ENCODE measurements around the gene PCDH9. TPM values are rescaled to one million over a fixed set of nuclear protein-coding genes. Genes with fewer than 3 reads are reported as not detected.

The PCDH9 gene
- polyA plus RNA-seq, 3 donors = 0.03 TPM; not detected in 1

- Mint-ChIP-seq H3K27me3 (ENCODE audit: low read depth in 3 of 3) (no peaks in the 10 kb centered on the region), H3K4me1 (peaks cover 19% of the 10 kb centered on the region), H3K9me3 (peaks cover 4 to 18% (median 13%) of the 10 kb centered on the region in 7 donors), H3K4me3 (no peak overlapping the region), H3K36me3 (no peaks in the 10 kb centered on the region), H3K27ac (no peak overlapping the region)
- Histone ChIP-seq H3K27ac (ENCODE audit: low read depth in 1 of 2, low read length in 2 of 2) (no peak overlapping the region), H3K36me3 (replicated peaks in 1 of 2; ENCODE audit: control insufficient read depth in 1 of 2, insufficient read depth in 2 of 2, low read length in 2 of 2) (no peaks in the 10 kb centered on the region), H3K4me1 (ENCODE audit: control insufficient read depth in 1 of 2, insufficient read depth in 2 of 2, low read length in 2 of 2) (peaks cover 9 to 15% of the 10 kb centered on the region in 2 donors), H2AFZ (ENCODE audit: insufficient read depth, low read depth, low read length, poor library complexity, severe bottlenecking) (peak overlapping the region; percentile 29), H3K79me2 (ENCODE audit: insufficient read depth, low read length) (no peaks in the 10 kb centered on the region), H3K9me3 (replicated peaks in 1 of 2; ENCODE audit: control insufficient read depth in 1 of 2, insufficient read depth in 1 of 2, low read length in 2 of 2) (peaks cover 0 to 12% of the 10 kb centered on the region in 2 donors), H4K20me1 (ENCODE audit: insufficient read depth, low read length) (no peaks in the 10 kb centered on the region), H3K9ac (ENCODE audit: insufficient read depth, low read length, poor library complexity, severe bottlenecking) (no peak overlapping the region), H3K4me2 (replicated peaks; ENCODE audit: extremely low read depth, low read length, poor library complexity, severe bottlenecking) (no peak overlapping the region), H3K27me3 (ENCODE audit: control insufficient read depth in 2 of 2, insufficient read depth in 2 of 2, low read length in 2 of 2) (no peaks in the 10 kb centered on the region), H3K4me3 (replicated peaks in 1 of 3; ENCODE audit: low read depth in 2 of 3, low read length in 3 of 3) (no peak overlapping the region)
- no peak for DNase-seq
- TF ChIP-seq, protein P1, sequence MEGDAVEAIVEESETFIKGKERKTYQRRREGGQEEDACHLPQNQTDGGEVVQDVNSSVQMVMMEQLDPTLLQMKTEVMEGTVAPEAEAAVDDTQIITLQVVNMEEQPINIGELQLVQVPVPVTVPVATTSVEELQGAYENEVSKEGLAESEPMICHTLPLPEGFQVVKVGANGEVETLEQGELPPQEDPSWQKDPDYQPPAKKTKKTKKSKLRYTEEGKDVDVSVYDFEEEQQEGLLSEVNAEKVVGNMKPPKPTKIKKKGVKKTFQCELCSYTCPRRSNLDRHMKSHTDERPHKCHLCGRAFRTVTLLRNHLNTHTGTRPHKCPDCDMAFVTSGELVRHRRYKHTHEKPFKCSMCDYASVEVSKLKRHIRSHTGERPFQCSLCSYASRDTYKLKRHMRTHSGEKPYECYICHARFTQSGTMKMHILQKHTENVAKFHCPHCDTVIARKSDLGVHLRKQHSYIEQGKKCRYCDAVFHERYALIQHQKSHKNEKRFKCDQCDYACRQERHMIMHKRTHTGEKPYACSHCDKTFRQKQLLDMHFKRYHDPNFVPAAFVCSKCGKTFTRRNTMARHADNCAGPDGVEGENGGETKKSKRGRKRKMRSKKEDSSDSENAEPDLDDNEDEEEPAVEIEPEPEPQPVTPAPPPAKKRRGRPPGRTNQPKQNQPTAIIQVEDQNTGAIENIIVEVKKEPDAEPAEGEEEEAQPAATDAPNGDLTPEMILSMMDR (IDR thresholded peaks at IDR 0.05) = no peak
- intact Hi-C loops (cut with micrococcal nuclease) = no loop called here
Observed at GRCh38 chr13:66559093-66559492, 671.0 kb downstream of the PCDH9 start.

- no peaks in the 10 kb centered on the region for H3K27me3 ChIP-seq (ENCODE audit: control insufficient read depth in 2 of 2, insufficient read depth in 2 of 2, low read length in 2 of 2)
- intact Hi-C loops (cut with micrococcal nuclease) = no loop called here
- H3K9ac ChIP-seq (ENCODE audit: insufficient read depth, low read length, poor library complexity, severe bottlenecking) = no peak overlapping the region
- H3K4me1 ChIP-seq (ENCODE audit: control insufficient read depth in 1 of 2, insufficient read depth in 2 of 2, low read length in 2 of 2) = peaks cover 9 to 15% of the 10 kb centered on the region in 2 donors
- H3K27ac ChIP-seq (ENCODE audit: low read depth in 1 of 2, low read length in 2 of 2) = no peak overlapping the region
- DNase-seq = peak in 1 of 3 donors; percentile 10
- peak overlapping the region in 3 of 7 donors; percentile 64 to 72 (median 67) for H3K27ac Mint-ChIP-seq
- H3K9me3 Mint-ChIP-seq = peaks cover 4 to 18% (median 13%) of the 10 kb centered on the region in 7 donors
- no peaks in the 10 kb centered on the region for H3K36me3 ChIP-seq (replicated peaks in 1 of 2; ENCODE audit: control insufficient read depth in 1 of 2, insufficient read depth in 2 of 2, low read length in 2 of 2)
- no peak overlapping the region for H3K4me3 ChIP-seq (replicated peaks in 1 of 3; ENCODE audit: low read depth in 2 of 3, low read length in 3 of 3)
- H4K20me1 ChIP-seq (ENCODE audit: insufficient read depth, low read length) = no peaks in the 10 kb centered on the region
- 39% methylated on average over 2 of the region's 2 CpGs for WGBS (ENCODE audit: insufficient coverage)
- no peaks in the 10 kb centered on the region for H3K36me3 Mint-ChIP-seq
- peaks cover 0 to 12% of the 10 kb centered on the region in 2 donors for H3K9me3 ChIP-seq (replicated peaks in 1 of 2; ENCODE audit: control insufficient read depth in 1 of 2, insufficient read depth in 1 of 2, low read length in 2 of 2)
- H3K79me2 ChIP-seq (ENCODE audit: insufficient read depth, low read length) = no peaks in the 10 kb centered on the region
- H3K4me1 Mint-ChIP-seq = peaks cover 19% of the 10 kb centered on the region
- no peaks in the 10 kb centered on the region for H3K27me3 Mint-ChIP-seq (ENCODE audit: low read depth in 3 of 3)
- TF ChIP-seq, protein P1 (IDR thresholded peaks at IDR 0.05) = no peak
- H2AFZ ChIP-seq (ENCODE audit: insufficient read depth, low read depth, low read length, poor library complexity, severe bottlenecking) = peak overlapping the region; percentile 29
- H3K4me2 ChIP-seq (replicated peaks; ENCODE audit: extremely low read depth, low read length, poor library complexity, severe bottlenecking) = no peak overlapping the region
- peak overlapping the region in 1 of 2 donors; percentile 62 for H3K4me3 Mint-ChIP-seq
Observed at GRCh38 chr13:66558506-66558905, 671.6 kb downstream of the PCDH9 start.
